ENCODE results near the gene CHD5.

Gene CHD5

DNA sequence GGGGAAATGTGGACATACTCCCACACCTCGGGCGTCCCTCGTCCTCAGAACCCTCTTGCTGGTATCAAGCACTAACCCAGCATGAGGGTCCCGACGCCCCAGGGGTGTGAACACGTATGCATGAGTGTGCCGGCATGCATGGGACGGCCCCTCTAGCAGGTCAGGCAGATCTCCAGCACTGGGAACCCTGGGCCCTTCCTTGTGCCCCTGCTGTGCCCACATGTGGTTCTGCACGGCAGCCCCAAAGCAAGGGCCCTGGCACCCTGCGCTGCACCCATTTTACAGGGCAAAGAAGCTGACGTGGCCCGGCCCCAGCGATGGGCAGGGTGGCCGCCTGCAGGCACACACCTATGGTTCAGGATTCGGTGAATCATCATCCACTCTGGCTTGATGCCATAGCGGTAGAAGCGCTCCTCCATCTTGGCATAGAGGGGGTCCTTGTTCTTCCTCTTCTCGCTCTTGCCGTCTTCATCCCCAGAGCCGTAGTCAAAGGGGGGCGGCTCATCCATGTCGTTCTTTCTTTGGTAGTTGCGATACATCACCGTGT, 34.2 kb downstream of the CHD5 start:
- H3K4me3 ChIP-seq (replicated peaks; ENCODE audit: low read depth, low read length), result no peak overlapping the region
- TF ChIP-seq, protein P1, sequence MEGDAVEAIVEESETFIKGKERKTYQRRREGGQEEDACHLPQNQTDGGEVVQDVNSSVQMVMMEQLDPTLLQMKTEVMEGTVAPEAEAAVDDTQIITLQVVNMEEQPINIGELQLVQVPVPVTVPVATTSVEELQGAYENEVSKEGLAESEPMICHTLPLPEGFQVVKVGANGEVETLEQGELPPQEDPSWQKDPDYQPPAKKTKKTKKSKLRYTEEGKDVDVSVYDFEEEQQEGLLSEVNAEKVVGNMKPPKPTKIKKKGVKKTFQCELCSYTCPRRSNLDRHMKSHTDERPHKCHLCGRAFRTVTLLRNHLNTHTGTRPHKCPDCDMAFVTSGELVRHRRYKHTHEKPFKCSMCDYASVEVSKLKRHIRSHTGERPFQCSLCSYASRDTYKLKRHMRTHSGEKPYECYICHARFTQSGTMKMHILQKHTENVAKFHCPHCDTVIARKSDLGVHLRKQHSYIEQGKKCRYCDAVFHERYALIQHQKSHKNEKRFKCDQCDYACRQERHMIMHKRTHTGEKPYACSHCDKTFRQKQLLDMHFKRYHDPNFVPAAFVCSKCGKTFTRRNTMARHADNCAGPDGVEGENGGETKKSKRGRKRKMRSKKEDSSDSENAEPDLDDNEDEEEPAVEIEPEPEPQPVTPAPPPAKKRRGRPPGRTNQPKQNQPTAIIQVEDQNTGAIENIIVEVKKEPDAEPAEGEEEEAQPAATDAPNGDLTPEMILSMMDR (IDR thresholded peaks at IDR 0.05; ENCODE audit: low read depth, low read length, missing control alignments), result no peak
- no peak for DNase-seq (ENCODE audit: extremely low read depth, low read depth)

DNA sequence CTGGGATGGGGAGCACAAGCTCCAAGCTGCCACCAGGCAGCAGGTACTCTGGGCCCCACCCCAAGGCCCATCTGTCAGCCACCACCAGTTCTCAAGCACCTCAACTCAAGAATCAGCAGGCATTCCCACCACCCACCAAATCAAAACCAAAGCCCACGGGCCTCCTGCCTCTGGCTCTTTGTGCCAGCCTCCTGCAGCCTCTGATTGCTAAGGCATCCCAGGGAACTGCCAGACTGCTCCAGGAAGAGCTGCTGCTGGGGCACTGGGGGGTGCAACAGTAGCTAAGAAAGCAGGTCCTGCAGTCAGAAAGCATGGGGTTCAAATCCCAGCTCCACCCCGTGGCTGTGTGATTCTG, 34.7 kb downstream of the CHD5 start:
- no peak overlapping the region for H3K4me3 ChIP-seq (replicated peaks; ENCODE audit: low read depth, low read length)
- TF ChIP-seq, protein P1 (IDR thresholded peaks at IDR 0.05; ENCODE audit: low read depth, low read length, missing control alignments), result no peak
- no peak for DNase-seq (ENCODE audit: extremely low read depth, low read depth)

DNA sequence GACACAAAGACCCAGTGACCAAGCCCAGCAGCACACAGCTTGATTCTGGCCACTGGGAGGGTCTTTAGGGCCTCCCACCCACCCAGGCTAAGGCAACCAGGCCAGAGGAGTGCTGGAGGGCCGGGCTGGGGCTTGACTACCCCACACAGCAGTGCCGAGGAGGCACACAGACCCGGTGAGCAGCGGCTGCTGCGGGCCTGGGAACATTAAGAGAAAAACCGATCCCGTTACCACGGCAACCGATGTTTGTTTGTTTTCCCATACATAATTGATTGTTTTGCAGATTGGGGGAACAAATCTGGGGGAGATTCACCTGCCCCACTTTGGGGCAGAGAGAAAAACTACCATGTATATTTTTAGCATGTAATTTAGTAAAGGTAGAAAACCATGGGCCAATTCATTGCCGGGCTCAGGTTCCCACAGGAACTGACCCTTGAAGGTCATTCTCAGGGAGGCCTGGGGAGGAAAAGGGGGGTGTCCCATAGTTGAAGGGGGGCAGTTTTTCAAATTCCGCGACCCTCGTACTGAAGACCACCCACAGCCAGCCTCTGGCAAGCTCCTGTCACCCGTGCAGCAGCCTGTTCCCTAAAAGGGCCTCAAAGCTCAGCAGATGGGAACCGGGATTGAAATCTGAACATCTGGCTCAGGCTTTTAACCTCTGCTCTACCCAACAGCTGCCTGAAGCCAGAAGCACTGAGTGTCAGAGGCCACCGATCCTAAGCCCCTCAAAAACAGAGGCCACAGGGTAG, 35.3 kb downstream of the CHD5 start:
- no peak overlapping the region for H3K4me3 ChIP-seq (replicated peaks; ENCODE audit: low read depth, low read length)
- no peak for DNase-seq (ENCODE audit: extremely low read depth, low read depth)
- TF ChIP-seq, protein P1 (IDR thresholded peaks at IDR 0.05; ENCODE audit: low read depth, low read length, missing control alignments), result no peak

DNA sequence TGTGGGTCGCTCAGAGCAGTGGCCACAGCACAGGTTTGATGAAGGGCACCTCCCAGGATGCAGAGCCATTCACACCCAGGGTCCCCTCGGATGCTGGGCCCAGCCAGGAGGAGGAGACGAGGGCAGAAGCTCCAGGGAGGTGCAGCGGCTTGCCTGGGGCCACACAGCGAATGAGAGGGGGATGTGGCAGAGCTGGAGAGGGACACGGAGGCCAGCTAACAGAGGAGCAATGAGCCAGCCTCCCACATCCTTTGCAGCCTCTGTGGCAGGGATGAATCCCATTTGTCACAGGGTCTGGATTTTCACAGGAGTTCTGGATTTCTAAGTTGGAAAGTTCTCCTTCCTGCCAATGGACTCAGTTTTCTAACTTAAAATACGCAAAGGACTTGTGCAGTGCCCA, 35.9 kb downstream of the CHD5 start:
- DNase-seq (ENCODE audit: extremely low read depth, low read depth), result no peak
- TF ChIP-seq, protein P1 (IDR thresholded peaks at IDR 0.05; ENCODE audit: low read depth, low read length, missing control alignments), result no peak
- H3K4me3 ChIP-seq (replicated peaks; ENCODE audit: low read depth, low read length), result no peak overlapping the region

DNA sequence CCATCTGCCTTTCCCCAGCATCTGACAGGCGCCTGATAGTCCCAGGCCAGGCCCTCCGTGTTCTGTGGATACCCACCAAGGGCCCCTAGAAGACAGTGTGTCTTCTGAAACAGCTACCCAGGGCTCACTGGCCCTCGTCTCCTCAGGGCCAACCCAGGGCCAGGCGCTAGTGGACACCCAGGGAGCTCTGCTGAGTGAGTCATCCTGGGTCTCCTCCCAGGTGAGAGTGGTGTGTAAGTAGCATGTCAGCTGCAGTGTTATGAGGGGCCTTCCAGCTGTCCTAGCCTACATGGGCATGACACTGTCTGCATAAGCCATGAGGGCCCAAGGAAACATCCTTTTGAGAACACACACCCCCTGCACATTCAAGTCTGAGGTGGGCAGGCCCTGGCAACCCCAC, 36.7 kb downstream of the CHD5 start:
- TF ChIP-seq, protein P1 (IDR thresholded peaks at IDR 0.05; ENCODE audit: low read depth, low read length, missing control alignments), result no peak
- DNase-seq (ENCODE audit: extremely low read depth, low read depth), result no peak
- H3K4me3 ChIP-seq (replicated peaks; ENCODE audit: low read depth, low read length), result no peak overlapping the region

DNA sequence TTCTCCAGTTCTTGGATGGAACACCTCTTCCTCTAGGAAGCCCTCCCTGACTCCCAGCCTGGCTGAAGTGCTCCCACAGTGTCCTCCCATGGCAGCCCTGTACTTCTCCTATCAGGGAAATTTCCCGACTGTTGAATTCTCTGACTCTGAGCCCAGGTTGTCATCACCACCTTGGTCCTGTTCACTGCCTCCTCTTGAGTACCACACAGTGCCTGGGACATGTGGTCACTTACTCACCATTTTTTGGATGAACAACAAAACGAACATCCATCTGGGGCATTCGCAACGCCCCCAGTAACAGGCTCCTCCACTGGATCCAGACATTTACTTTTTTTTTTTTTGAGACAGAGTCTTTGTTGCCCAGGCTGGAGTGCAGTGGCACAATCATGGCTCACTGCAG, 37.4 kb downstream of the CHD5 start:
- H3K4me3 ChIP-seq (replicated peaks; ENCODE audit: low read depth, low read length), result no peak overlapping the region
- no peak for DNase-seq (ENCODE audit: extremely low read depth, low read depth)
- TF ChIP-seq, protein P1 (IDR thresholded peaks at IDR 0.05; ENCODE audit: low read depth, low read length, missing control alignments), result no peak
